Neural cell (in vitro differentiated cells): Measurements from ENCODE around the gene LIMCH1. TPM values are rescaled to one million over a fixed set of nuclear protein-coding genes. Genes with fewer than 3 reads are reported as not detected.

Experiments used
- H2AFZ ChIP-seq: fragments of 200-600, 300-800 bp; sonication (generic), shearing (Covaris generic); 2 replicates; pipeline ENCODE4 v1.6.0; 2014; ENCODE audit warnings: low read depth, mild to moderate bottlenecking, antibody characterized with exemption, low read length, moderate library complexity
- H3F3A ChIP-seq: fragments of 200-600 bp; shearing (Covaris generic); 2 replicates; pipeline ENCODE4 v1.6.1; 2016; ENCODE audit warnings: mild to moderate bottlenecking, moderate library complexity, mixed read lengths, antibody characterized with exemption, low read length; ENCODE audit not compliant: insufficient read depth, poor library complexity, severe bottlenecking
- H3K27ac ChIP-seq: fragments of 200-600, 300-800 bp; sonication (generic), shearing (Covaris generic); 2 replicates; pipeline ENCODE4 v1.5.1; 2014; ENCODE audit warnings: mild to moderate bottlenecking, low read length, moderate library complexity
- H3K27me3 ChIP-seq: fragments of 300-800, 200-600 bp; sonication (generic), shearing (Covaris generic); 2 replicates; pipeline ENCODE4 v1.6.0; 2014; ENCODE audit warnings: mild to moderate bottlenecking, low read depth, low read length, moderate library complexity; ENCODE audit not compliant: insufficient read depth
- H3K36me3 ChIP-seq: fragments of 300-800, 200-600 bp; sonication (generic), shearing (Covaris generic); 2 replicates; pipeline ENCODE4 v1.5.1; 2014; ENCODE audit warnings: mild to moderate bottlenecking, antibody characterized with exemption, low read length, moderate library complexity; ENCODE audit not compliant: insufficient read depth
- H3K4me2 ChIP-seq: fragments of 300-800, 200-600 bp; sonication (generic), shearing (Covaris generic); 2 replicates; pipeline ENCODE4 v1.6.0; 2014; ENCODE audit warnings: mild to moderate bottlenecking, low read length
- H3K4me3 ChIP-seq: fragments of 300-800, 200-600 bp; sonication (generic), shearing (Covaris generic); 2 replicates; pipeline ENCODE4 v1.5.1; 2014; ENCODE audit warnings: mild to moderate bottlenecking, low read length, moderate library complexity
- H3K79me2 ChIP-seq: fragments of 200-600 bp; shearing (Covaris generic); replicated peaks from 2 replicates; pipeline ENCODE4 v1.6.0; 2014; ENCODE audit warnings: mild to moderate bottlenecking, low read length, moderate library complexity; ENCODE audit not compliant: insufficient read depth
- H3K9ac ChIP-seq: fragments of 300-800, 200-600 bp; sonication (generic), shearing (Covaris generic); 2 replicates; pipeline ENCODE4 v1.6.1; 2016; ENCODE audit warnings: mild to moderate bottlenecking, low read length, mixed read lengths
- H3K9me2 ChIP-seq: fragments of 200-600 bp; shearing (Covaris generic); 2 replicates; pipeline ENCODE4 v1.6.1; 2016; ENCODE audit warnings: mild to moderate bottlenecking, low read length, mixed read lengths; ENCODE audit not compliant: insufficient read depth
- H3K9me3 ChIP-seq: fragments of 200-600, 300-800 bp; sonication (generic), shearing (Covaris generic); 2 replicates; pipeline ENCODE4 v1.6.1; 2016; ENCODE audit warnings: mild to moderate bottlenecking, mixed run types, low read length, moderate library complexity, mixed read lengths
- H4K20me1 ChIP-seq: fragments of 200-600 bp; shearing (Covaris generic); 2 replicates; pipeline ENCODE4 v1.6.1; 2016; ENCODE audit warnings: mild to moderate bottlenecking, mixed run types; ENCODE audit not compliant: insufficient read depth
- EP300 ChIP-seq: fragments of 450-650 bp; conservative IDR thresholded peaks from 2 replicates; pipeline ENCODE4 v1.6.1; 2014; ENCODE audit warnings: antibody characterized with exemption, mild to moderate bottlenecking, moderate library complexity; ENCODE audit not compliant: poor library complexity, severe bottlenecking
- EZH2 ChIP-seq: fragments of 200-600, 300-800 bp; shearing (Covaris generic), sonication (generic); IDR thresholded peaks from 2 replicates; pipeline ENCODE4 v1.6.1; 2014; ENCODE audit warnings: antibody characterized with exemption, low read length, borderline replicate concordance, mild to moderate bottlenecking; ENCODE audit not compliant: insufficient read depth, poor library complexity, severe bottlenecking
- MXI1 ChIP-seq: fragments of 450-650 bp; conservative IDR thresholded peaks from 2 replicates; pipeline ENCODE4 v1.6.1; 2014; ENCODE audit warnings: antibody characterized with exemption, mild to moderate bottlenecking; ENCODE audit not compliant: poor library complexity, severe bottlenecking
- POLR2AphosphoS5 ChIP-seq: IDR thresholded peaks from 2 replicates; pipeline ENCODE4 v1.6.1; 2012
- RAD21 ChIP-seq: fragments of 450-650 bp; conservative IDR thresholded peaks from 2 replicates; pipeline ENCODE4 v1.6.1; 2014; ENCODE audit warnings: antibody characterized with exemption, mild to moderate bottlenecking, moderate library complexity
- SMC3 ChIP-seq: fragments of 450-650 bp; conservative IDR thresholded peaks from 2 replicates; pipeline ENCODE4 v1.6.1; 2014; ENCODE audit warnings: antibody characterized with exemption, mild to moderate bottlenecking, moderate library complexity; ENCODE audit not compliant: poor library complexity
- TAF1 ChIP-seq: IDR thresholded peaks from 2 replicates; pipeline ENCODE4 v1.6.1; 2012; ENCODE audit warnings: low read depth
- polyA plus RNA-seq: library from polyadenylated mRNA; depleted of rRNA; stranded (reverse); fragments of >200 nt; gene quantifications from 2 replicates; pipeline ENCODE4 v1.2.3, GENCODE V29; 2014
- TF ChIP-seq, protein P1 (sequence below): fragments of 450-650 bp; IDR thresholded peaks from 2 replicates; pipeline ENCODE4 v1.5.1; 2014; ENCODE audit warnings: antibody characterized with exemption, mild to moderate bottlenecking, moderate library complexity; ENCODE audit not compliant: poor library complexity, severe bottlenecking
- TF ChIP-seq, protein P2 (sequence below): IDR thresholded peaks from 2 replicates; pipeline ENCODE4 v1.6.1; 2012; ENCODE audit warnings: borderline replicate concordance

The LIMCH1 gene
- polyA plus RNA-seq, 1 donor from 2014 or later: 9.1 TPM

DNA sequence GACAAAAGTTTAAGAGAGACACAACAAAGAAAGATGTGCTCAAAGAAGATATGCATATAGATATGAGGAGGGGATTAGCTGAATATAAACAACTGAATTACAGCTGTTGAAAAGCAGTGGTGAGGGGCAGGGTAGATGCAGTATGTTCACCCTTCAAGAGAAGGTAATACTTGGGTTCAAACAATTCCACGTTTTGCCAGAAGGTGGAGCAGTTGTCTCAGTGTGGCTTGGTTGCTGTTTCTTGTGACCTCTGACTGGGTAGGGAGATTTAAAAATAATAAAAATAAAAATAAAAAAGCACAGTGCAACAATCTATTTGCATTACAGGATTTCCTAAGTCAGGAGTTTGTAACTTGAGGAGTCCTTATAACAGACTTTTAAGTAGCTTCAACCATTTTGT is 187.3 kb downstream of the LIMCH1 start:
- no peaks in the 10 kb centered on the region for H4K20me1 ChIP-seq
- H3K9ac ChIP-seq: no peak overlapping the region
- no peaks in the 10 kb centered on the region for H3K79me2 ChIP-seq
- H3K4me3 ChIP-seq: no peak overlapping the region
- no peak overlapping the region for H2AFZ ChIP-seq
- TF ChIP-seq TAF1: no peak
- TF ChIP-seq EZH2: no peak
- TF ChIP-seq POLR2AphosphoS5: no peak
- TF ChIP-seq SMC3: no peak
- H3K9me3 ChIP-seq: no peaks in the 10 kb centered on the region
- H3F3A ChIP-seq: no peaks in the 10 kb centered on the region
- no peaks in the 10 kb centered on the region for H3K9me2 ChIP-seq
- H3K36me3 ChIP-seq: no peaks in the 10 kb centered on the region
- no peak overlapping the region for H3K27ac ChIP-seq
- H3K27me3 ChIP-seq: no peaks in the 10 kb centered on the region
- no peak overlapping the region for H3K4me2 ChIP-seq

DNA sequence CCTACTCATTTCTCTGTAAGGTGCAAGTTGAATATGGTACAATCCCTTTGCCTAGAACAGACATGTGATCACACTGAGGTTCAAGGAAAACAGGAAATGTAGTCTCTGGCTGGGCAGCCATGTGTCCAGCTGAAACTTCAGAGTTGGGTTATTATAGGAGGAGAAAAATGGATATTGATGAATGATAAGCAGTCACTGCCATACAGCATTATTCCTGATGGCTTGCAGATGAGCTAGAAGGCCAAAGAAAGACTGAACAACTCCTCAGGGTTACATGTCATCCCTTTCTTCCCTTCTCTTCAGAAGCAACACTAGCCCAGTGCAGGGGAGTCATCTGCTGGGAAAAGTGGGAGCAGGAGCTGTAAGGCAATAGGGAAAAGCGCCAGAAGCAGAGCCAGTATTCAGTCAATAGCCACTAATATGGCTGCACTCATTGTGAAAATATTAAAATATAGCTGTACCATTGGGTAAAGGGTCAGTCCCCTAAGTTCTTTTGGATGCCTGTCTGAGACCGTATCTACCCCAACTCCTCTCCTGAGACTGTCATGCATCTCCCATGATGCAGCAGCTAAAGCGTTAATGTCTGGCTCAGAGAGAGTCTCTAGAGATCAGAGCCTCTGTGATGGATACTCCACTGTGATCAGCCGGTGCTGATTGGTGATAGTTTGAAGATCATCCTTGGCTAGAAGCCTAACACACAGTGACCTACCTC is 190.1 kb downstream of the LIMCH1 start:
- no peaks in the 10 kb centered on the region for H3K36me3 ChIP-seq
- H3K4me2 ChIP-seq: no peak overlapping the region
- TF ChIP-seq SMC3 (no peak), EP300 (no peak), RAD21 (no peak), MXI1 (no peak), EZH2 (no peak), POLR2AphosphoS5 (no peak), TAF1 (no peak)
- TF ChIP-seq, protein P1, sequence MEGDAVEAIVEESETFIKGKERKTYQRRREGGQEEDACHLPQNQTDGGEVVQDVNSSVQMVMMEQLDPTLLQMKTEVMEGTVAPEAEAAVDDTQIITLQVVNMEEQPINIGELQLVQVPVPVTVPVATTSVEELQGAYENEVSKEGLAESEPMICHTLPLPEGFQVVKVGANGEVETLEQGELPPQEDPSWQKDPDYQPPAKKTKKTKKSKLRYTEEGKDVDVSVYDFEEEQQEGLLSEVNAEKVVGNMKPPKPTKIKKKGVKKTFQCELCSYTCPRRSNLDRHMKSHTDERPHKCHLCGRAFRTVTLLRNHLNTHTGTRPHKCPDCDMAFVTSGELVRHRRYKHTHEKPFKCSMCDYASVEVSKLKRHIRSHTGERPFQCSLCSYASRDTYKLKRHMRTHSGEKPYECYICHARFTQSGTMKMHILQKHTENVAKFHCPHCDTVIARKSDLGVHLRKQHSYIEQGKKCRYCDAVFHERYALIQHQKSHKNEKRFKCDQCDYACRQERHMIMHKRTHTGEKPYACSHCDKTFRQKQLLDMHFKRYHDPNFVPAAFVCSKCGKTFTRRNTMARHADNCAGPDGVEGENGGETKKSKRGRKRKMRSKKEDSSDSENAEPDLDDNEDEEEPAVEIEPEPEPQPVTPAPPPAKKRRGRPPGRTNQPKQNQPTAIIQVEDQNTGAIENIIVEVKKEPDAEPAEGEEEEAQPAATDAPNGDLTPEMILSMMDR: no peak
- TF ChIP-seq, protein P2, sequence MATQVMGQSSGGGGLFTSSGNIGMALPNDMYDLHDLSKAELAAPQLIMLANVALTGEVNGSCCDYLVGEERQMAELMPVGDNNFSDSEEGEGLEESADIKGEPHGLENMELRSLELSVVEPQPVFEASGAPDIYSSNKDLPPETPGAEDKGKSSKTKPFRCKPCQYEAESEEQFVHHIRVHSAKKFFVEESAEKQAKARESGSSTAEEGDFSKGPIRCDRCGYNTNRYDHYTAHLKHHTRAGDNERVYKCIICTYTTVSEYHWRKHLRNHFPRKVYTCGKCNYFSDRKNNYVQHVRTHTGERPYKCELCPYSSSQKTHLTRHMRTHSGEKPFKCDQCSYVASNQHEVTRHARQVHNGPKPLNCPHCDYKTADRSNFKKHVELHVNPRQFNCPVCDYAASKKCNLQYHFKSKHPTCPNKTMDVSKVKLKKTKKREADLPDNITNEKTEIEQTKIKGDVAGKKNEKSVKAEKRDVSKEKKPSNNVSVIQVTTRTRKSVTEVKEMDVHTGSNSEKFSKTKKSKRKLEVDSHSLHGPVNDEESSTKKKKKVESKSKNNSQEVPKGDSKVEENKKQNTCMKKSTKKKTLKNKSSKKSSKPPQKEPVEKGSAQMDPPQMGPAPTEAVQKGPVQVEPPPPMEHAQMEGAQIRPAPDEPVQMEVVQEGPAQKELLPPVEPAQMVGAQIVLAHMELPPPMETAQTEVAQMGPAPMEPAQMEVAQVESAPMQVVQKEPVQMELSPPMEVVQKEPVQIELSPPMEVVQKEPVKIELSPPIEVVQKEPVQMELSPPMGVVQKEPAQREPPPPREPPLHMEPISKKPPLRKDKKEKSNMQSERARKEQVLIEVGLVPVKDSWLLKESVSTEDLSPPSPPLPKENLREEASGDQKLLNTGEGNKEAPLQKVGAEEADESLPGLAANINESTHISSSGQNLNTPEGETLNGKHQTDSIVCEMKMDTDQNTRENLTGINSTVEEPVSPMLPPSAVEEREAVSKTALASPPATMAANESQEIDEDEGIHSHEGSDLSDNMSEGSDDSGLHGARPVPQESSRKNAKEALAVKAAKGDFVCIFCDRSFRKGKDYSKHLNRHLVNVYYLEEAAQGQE: no peak

More for the DNA sequence above, 190.1 kb downstream of the LIMCH1 start:
- H3K79me2 ChIP-seq: no peaks in the 10 kb centered on the region
- no peaks in the 10 kb centered on the region for H3K9me2 ChIP-seq
- no peak overlapping the region for H3K27ac ChIP-seq
- no peaks in the 10 kb centered on the region for H4K20me1 ChIP-seq
- H3F3A ChIP-seq: no peaks in the 10 kb centered on the region
- no peaks in the 10 kb centered on the region for H3K27me3 ChIP-seq
- no peaks in the 10 kb centered on the region for H3K9me3 ChIP-seq
- H3K4me3 ChIP-seq: no peak overlapping the region
- H3K9ac ChIP-seq: no peak overlapping the region
- H2AFZ ChIP-seq: no peak overlapping the region
